ES-I3 (cell line): Measurements from ENCODE around the gene CAV1.
A peak's percentile ranks its signal among the peaks of the same experiment; 100 is the strongest.
"Not testable (repeated sequence)": the region's sequence is repeated elsewhere in the genome, so short reads cannot be mapped to it uniquely, and the experiment has no call there.

Source experiments
- H3K36me3 ChIP-seq: 2 replicates; pipeline ENCODE4 v1.6.1; 2013; ENCODE audit warnings: mild to moderate bottlenecking, low read length, control low read depth, moderate library complexity; ENCODE audit not compliant: insufficient read depth
- H3K4me1 ChIP-seq: 2 replicates; pipeline ENCODE4 v1.6.1; 2013; ENCODE audit warnings: mild to moderate bottlenecking, control low read depth, low read length; ENCODE audit not compliant: insufficient read depth
- H3K9ac ChIP-seq: 2 replicates; pipeline ENCODE4 v1.6.1; 2013; ENCODE audit warnings: low read depth, mild to moderate bottlenecking, low read length, moderate library complexity
- H3K9me3 ChIP-seq: 2 replicates; pipeline ENCODE4 v1.6.1; 2013; ENCODE audit warnings: mild to moderate bottlenecking, low read length, moderate library complexity; ENCODE audit not compliant: control insufficient read depth, insufficient read depth

Gene CAV1, protein sequence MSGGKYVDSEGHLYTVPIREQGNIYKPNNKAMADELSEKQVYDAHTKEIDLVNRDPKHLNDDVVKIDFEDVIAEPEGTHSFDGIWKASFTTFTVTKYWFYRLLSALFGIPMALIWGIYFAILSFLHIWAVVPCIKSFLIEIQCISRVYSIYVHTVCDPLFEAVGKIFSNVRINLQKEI

DNA sequence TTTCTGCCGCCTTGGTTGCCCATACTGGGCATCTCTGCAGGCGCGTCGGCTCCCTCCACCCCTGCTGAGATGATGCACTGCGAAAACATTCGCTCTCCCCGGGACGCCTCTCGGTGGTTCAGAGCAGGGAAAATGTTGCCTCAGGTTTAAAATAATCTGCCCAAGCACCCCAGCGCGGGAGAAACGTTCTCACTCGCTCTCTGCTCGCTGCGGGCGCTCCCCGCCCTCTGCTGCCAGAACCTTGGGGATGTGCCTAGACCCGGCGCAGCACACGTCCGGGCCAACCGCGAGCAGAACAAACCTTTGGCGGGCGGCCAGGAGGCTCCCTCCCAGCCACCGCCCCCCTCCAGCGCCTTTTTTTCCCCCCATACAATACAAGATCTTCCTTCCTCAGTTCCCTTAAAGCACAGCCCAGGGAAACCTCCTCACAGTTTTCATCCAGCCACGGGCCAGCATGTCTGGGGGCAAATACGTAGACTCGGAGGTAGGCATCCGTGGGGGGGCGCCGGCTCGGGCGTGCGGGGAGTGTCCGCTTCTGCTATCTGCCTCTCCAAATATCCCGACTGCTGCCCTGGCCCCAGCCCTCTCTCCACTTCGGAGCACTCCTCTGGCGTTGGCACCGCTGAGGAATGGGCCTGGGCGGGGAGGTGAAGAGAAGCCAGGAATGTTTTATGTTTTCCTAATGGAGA is at the start of gene CAV1:
Gene CAV1, plus strand, starts transcription at position 428 of the 689 bp plus-strand sequence. Its CDS starts 27 bp downstream, at position 455.
- Histone ChIP-seq H3K9me3 (no peaks in the 10 kb centered on the region), H3K4me1 (peaks cover 42% of the 10 kb centered on the region), H3K9ac (peak within 1 kb of the TSS; percentile 84), H3K36me3 (no peaks in the 10 kb centered on the region)

GRCh38 chr7:116477625-116478024 is 47.2 kb upstream of the CAV1 start:
- H3K36me3 ChIP-seq, result no peaks in the 10 kb centered on the region
- H3K9ac ChIP-seq, result no peak overlapping the region
- H3K9me3 ChIP-seq, result peaks cover 3% of the 10 kb centered on the region; the same call in 1 of the 2 replicates
- peaks cover 5% of the 10 kb centered on the region; the same call in 1 of the 2 replicates for H3K4me1 ChIP-seq

- peaks cover 5% of the 10 kb centered on the region; the same call in 1 of the 2 replicates for H3K4me1 ChIP-seq
- no peak overlapping the region for H3K9ac ChIP-seq
- no peaks in the 10 kb centered on the region for H3K36me3 ChIP-seq
- H3K9me3 ChIP-seq, result peaks cover 3% of the 10 kb centered on the region; the same call in 1 of the 2 replicates
Measured at GRCh38 chr7:116478834-116479233, 46.0 kb upstream of the CAV1 start.

- H3K4me1 ChIP-seq, result no peaks in the 10 kb centered on the region
Measured at GRCh38 chr7:116483271-116483942, 41.4 kb upstream of the CAV1 start.

DNA sequence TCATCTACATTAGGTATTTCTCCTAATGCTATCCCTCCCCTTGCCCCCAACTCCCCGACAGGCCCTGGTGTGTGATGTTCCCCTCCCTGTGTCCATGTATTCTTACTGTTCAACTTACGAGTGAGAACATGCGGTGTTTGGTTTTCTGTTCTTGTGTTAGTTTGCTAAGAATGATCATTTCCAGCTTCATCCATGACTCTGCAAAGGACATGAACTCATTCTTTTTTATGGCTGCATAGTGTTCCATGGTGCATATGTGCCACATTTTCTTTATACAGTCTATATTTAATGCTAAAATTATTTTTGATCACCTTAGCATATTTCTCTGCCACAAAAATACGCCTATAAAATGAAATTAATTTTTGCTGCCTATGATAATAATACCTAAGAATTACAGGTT is 40.4 kb upstream of the CAV1 start:
- H3K36me3 ChIP-seq, H3K9ac ChIP-seq, H3K4me1 ChIP-seq, H3K9me3 ChIP-seq: not testable (repeated sequence)

More at GRCh38 chr7:116483271-116483942, 41.4 kb upstream of the CAV1 start:
- Histone ChIP-seq H3K36me3 (no peaks in the 10 kb centered on the region), H3K9ac (no peak overlapping the region), H3K9me3 (no peaks in the 10 kb centered on the region)

- Histone ChIP-seq H3K9ac (no peak overlapping the region), H3K9me3 (no peaks in the 10 kb centered on the region), H3K4me1 (no peaks in the 10 kb centered on the region; the same call in 1 of the 2 replicates), H3K36me3 (no peaks in the 10 kb centered on the region)
Measured at GRCh38 chr7:116487907-116488521, 36.8 kb upstream of the CAV1 start.

- Histone ChIP-seq H3K9ac (no peak overlapping the region), H3K9me3 (no peaks in the 10 kb centered on the region), H3K4me1 (no peaks in the 10 kb centered on the region; the same call in 1 of the 2 replicates), H3K36me3 (no peaks in the 10 kb centered on the region)
Measured at GRCh38 chr7:116490351-116490750, 34.5 kb upstream of the CAV1 start.

- no peaks in the 10 kb centered on the region; the same call in 1 of the 2 replicates for H3K4me1 ChIP-seq
- H3K36me3 ChIP-seq, result no peaks in the 10 kb centered on the region
- no peak overlapping the region for H3K9ac ChIP-seq
Measured at GRCh38 chr7:116491887-116492653, 32.8 kb upstream of the CAV1 start.

GRCh38 chr7:116492654-116493109 is 32.2 kb upstream of the CAV1 start:
- Histone ChIP-seq H3K36me3 (no peaks in the 10 kb centered on the region), H3K9me3 (no peaks in the 10 kb centered on the region), H3K9ac (no peak overlapping the region), H3K4me1 (no peaks in the 10 kb centered on the region; the same call in 1 of the 2 replicates)

More at GRCh38 chr7:116491887-116492653, 32.8 kb upstream of the CAV1 start:
- H3K9me3 ChIP-seq, result no peaks in the 10 kb centered on the region

DNA sequence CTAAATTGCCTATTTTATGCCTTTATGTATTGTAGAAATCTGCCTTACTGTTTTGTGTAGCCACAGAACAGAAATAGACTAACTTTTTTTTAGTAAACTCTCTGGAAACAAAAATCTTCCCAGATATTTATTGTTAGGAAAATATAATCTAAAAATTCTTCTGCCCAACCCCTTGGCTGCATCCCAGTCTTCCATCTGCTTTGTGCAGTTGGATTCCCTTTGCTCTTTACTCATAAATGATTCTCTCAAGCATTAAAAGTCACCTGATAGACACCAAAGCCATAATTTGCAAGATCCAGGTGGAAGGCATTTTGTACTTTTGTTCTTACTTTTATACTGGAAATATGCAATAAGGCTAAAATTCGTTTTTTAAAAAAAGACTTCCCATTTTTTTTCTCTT is 31.4 kb upstream of the CAV1 start:
- H3K9ac ChIP-seq, result no peak overlapping the region
- H3K4me1 ChIP-seq, result no peaks in the 10 kb centered on the region; the same call in 1 of the 2 replicates
- H3K9me3 ChIP-seq, result no peaks in the 10 kb centered on the region
- no peaks in the 10 kb centered on the region for H3K36me3 ChIP-seq

- no peak overlapping the region for H3K9ac ChIP-seq
- H3K36me3 ChIP-seq, result no peaks in the 10 kb centered on the region
- no peaks in the 10 kb centered on the region for H3K9me3 ChIP-seq
- no peaks in the 10 kb centered on the region; the same call in 1 of the 2 replicates for H3K4me1 ChIP-seq
Measured at GRCh38 chr7:116494472-116494871, 30.4 kb upstream of the CAV1 start.

GRCh38 chr7:116495736-116496135 is 29.1 kb upstream of the CAV1 start:
- no peaks in the 10 kb centered on the region for H3K36me3 ChIP-seq
- H3K4me1 ChIP-seq, result no peaks in the 10 kb centered on the region; the same call in 1 of the 2 replicates
- no peak overlapping the region for H3K9ac ChIP-seq
- no peaks in the 10 kb centered on the region for H3K9me3 ChIP-seq

DNA sequence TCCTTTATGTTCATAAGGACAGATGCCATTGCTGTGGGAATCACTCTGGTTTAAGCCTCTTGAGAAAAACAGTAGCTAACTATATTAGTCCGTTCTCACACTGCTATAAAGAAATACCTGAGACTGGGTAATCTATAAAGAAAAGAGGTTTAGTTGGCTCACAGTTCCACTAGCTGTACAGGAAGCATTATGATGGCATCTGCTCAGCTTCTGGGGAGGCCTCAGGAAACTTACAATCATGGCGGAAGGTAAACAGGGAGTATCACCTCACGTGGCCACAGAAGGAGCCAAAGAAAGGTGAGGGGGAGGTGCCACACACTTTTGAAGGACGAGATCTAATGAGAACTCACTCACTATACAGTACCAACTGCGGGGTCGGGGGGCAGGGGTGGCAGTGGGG is 28.2 kb upstream of the CAV1 start:
- peaks cover 6% of the 10 kb centered on the region for H3K4me1 ChIP-seq
- no peaks in the 10 kb centered on the region for H3K9me3 ChIP-seq
- H3K36me3 ChIP-seq, result no peaks in the 10 kb centered on the region
- H3K9ac ChIP-seq, result no peak overlapping the region
